Kasumi-1 (cell line): ENCODE data around the gene OR1B1.
"Not testable (repeated sequence)": the region's sequence is repeated elsewhere in the genome, so short reads cannot be mapped to it uniquely, and the experiment has no call there.

Experiments
- DNase-seq, 2 experiments: peaks; one replicate each; lab custom pipeline; 2025; lab: John Stamatoyannopoulos, UW

Gene OR1B1

GRCh38 chr9:122657527-122657926 lies at the start of gene OR1B1:
TSS of gene OR1B1 (minus strand) at chr9:122657627.
- no peak for DNase-seq

GRCh38 chr9:122695696-122696095 lies 38.3 kb upstream of the OR1B1 start:
- DNase-seq, result no peak

GRCh38 chr9:122684851-122685250 lies 27.4 kb upstream of the OR1B1 start:
- DNase-seq, result peak in 1 of 2 experiments; percentile 22

GRCh38 chr9:122672481-122672880 lies 15.1 kb upstream of the OR1B1 start:
- no peak for DNase-seq

GRCh38 chr9:122661416-122661815 lies 4.0 kb upstream of the OR1B1 start, which contains the start of gene OR1L1:
TSS of gene OR1L1 (plus strand) at chr9:122661716. CDS start at chr9:122661716, 0 bp downstream.
- no peak for DNase-seq

- DNase-seq, result no peak
Measured at GRCh38 chr9:122656378-122656777, 1.0 kb downstream of the OR1B1 start.

GRCh38 chr9:122642226-122642625 lies 15.2 kb downstream of the OR1B1 start:
- DNase-seq, result peak; percentile 2 to 28

GRCh38 chr9:122619996-122620395 lies 37.4 kb downstream of the OR1B1 start:
- no peak for DNase-seq

GRCh38 chr9:122614362-122614761 lies 43.1 kb downstream of the OR1B1 start, which contains the start of gene OR1Q1:
TSS of gene OR1Q1 (plus strand) at chr9:122614738. CDS start at chr9:122614738, 0 bp downstream.
- DNase-seq, result no peak

- no peak for DNase-seq
Measured at GRCh38 chr9:122609804-122610203, 47.6 kb downstream of the OR1B1 start.

- DNase-seq, result no peak
Measured at GRCh38 chr9:122606587-122606986, 50.8 kb downstream of the OR1B1 start.

- no peak for DNase-seq
Measured at GRCh38 chr9:122605691-122606090, 51.7 kb downstream of the OR1B1 start.

GRCh38 chr9:122583284-122583683 lies 74.1 kb downstream of the OR1B1 start, which contains the start of gene OR1L8:
TSS of gene OR1L8 (minus strand) at chr9:122583384. CDS start at chr9:122568477, 14,907 bp downstream.
- DNase-seq, result not testable (repeated sequence)

GRCh38 chr9:122580360-122580759 lies 77.1 kb downstream of the OR1B1 start:
- no peak for DNase-seq

- no peak for DNase-seq
Measured at GRCh38 chr9:122579874-122580273, 77.6 kb downstream of the OR1B1 start.
